Pancreas (tissue), 10 donors: ENCODE measurements around the gene CTSF. TPM values are rescaled to one million over a fixed set of nuclear protein-coding genes. Genes with fewer than 3 reads are reported as not detected.
"Not testable (repeated sequence)": the region's sequence is repeated elsewhere in the genome, so short reads cannot be mapped to it uniquely, and the experiment has no call there.

Experiments used
- ATAC-seq, 4 donors: fragments of 200-7000 bp; cut with Tn5 transposase; one replicate each; pipeline versions ENCODE4 v1.8.0 to v1.9.1; 2020; ENCODE audit warnings: mild to moderate bottlenecking in 4 of 4, moderate library complexity in 4 of 4
- DNase-seq, 6 donors: peaks; one replicate each; pipeline ENCODE4 v3.0.0-alpha.2; 2020
- FAIRE-seq: peaks from 2 replicates; lab custom pipeline; 2012; peaks lifted over from hg19 to GRCh38; lab: Jason Lieb, UNC
- H3K27ac ChIP-seq, 4 donors: fragments of 200-600 bp; sonication (generic); 1 replicate in 3 of 4; 2 replicates in 1 of 4; pipeline versions ENCODE4 v1.5.0 to v1.8.0; 2020
- H3K27me3 ChIP-seq, 4 donors: fragments of 200-600 bp; one replicate each; pipeline ENCODE4 v1.8.0; 2021
- H3K36me3 ChIP-seq, 3 donors: fragments of 200-600 bp; sonication (generic) in 1 of 3; one replicate each; pipeline versions ENCODE4 v1.5.0 to v1.8.0; 2020 to 2021
- H3K4me1 ChIP-seq, 3 donors: fragments of 200-600 bp; one replicate each; pipeline ENCODE4 v1.8.0; 2021
- H3K4me3 ChIP-seq, 4 donors: fragments of 200-600 bp; sonication (generic) in 2 of 4; one replicate each; pipeline versions ENCODE4 v1.5.0 to v1.8.0; 2020 to 2021
- H3K9me3 ChIP-seq, 4 donors: fragments of 200-600 bp; one replicate each; pipeline ENCODE4 v1.8.0; 2021
- CTCF ChIP-seq, 4 donors: fragments of 200-600 bp; sonication (generic) in 3 of 4; IDR thresholded peaks; one replicate each; pipeline versions ENCODE4 v1.5.0 to v1.8.0; 2021; ENCODE audit warnings: antibody characterized with exemption in 4 of 4
- WGBS, 2 donors: extraction: QIAGEN DNeasy Blood & Tissue Kit; methylation state at CpG; one replicate each; pipeline ENCODE4 v1.1.7; 2013; 5-methylcytosine and 5-hydroxymethylcytosine counted together
- intact Hi-C, 3 donors: fragments of 100-400 bp; cut with DNase I; formaldehyde crosslinking; loops; one replicate each; pipeline versions ENCODE4 v1.11.1 to v1.14.2; 2022
- polyA plus RNA-seq, 2 donors: library from polyadenylated mRNA; stranded (reverse); fragments of 200-250 nt; gene quantifications; one replicate each; pipeline ENCODE4 v1.2.3, GENCODE V29; 2013
- total RNA-seq, 6 donors: library from RNA; stranded (reverse); fragmentation: NEBNext Ultra II Directional in 4 of 6; extraction: Animal tissue kit (Norgen Biotek cat#: 25700) in 4 of 6; gene quantifications; one replicate each; pipeline versions ENCODE4 v1.2.1 to v1.2.4, GENCODE V29; 2021 to 2023
- donor health status: healthy with polysubstance abuse.
- donor health status: DM: no; HTN: no; CAD: no; lungs with moderate emphysema.
- donor health status: DM: no; HTN: no; CAD: no.
- donor health status: control.
- donor health status: control.
- donor health status: Bipolar disorder and iron deficiency.
- donor health status: DM: yes; HTN: yes; CAD: no.
- donor health status: DM: no; HTN: no; CAD: no.
- donor health status: DM: no; HTN: no; CAD: no.
- donor health status: DM: yes; HTN: yes; CAD: no.

CTSF gene
- total and polyA plus RNA-seq, 8 donors = 10.6 to 43.2 (median 19.9) TPM

DNA sequence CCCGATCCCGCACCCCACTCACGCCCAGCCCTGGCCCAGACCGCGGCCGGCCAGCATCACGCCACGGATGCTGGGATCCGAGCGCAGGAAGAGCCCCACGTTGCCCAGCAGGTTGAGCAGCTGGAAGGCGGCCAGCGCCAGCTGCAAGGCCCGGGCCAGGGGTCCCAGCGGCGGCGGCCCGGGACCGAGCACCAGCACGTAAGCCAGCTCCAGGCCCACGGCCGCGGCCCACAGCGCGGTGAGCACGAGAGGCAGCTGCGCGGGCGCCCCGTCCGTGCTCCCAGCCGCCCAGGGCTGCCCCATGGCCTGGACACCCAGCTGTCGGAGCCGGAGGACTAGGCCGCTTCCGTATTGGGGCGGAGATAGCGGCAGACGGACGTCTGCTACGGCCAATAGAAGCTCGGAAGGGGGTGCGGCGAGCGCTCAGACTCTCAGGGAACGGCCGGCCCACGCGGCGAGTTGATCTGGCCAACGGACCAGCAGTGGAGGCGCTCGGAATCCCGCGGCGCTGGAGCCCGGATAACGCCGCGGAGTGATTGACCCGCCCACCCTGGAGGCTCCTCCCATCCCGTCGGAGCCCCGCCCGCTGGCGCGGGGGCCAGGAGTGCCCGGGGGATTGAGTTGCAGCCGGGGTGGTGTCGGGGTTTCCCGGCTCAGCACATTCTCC, 22.6 kb downstream of the CTSF start, which contains the start of gene ZDHHC24:
Gene ZDHHC24, minus strand, starts transcription at position 348 of the 667 bp plus-strand sequence. Its CDS starts 45 bp downstream, at position 303.
- 0% methylated on average over 54 to 71 of the region's 71 CpGs for WGBS, 2 donors
- Histone ChIP-seq H3K9me3 (no peaks in the 10 kb centered on the region), H3K27me3 (no peaks in the 10 kb centered on the region), H3K4me3 (peak within 1 kb of the TSS; percentile 82 to 94 (median 90)), H3K36me3 (no peaks in the 10 kb centered on the region), H3K27ac (peak within 1 kb of the TSS; percentile 33 to 83 (median 54)), H3K4me1 (peaks cover 0 to 15% (median 0%) of the 10 kb centered on the region in 3 donors)
- intact Hi-C loops = no loop called here
- peak; percentile 67 for FAIRE-seq
- no peak for TF ChIP-seq CTCF (IDR thresholded peaks at IDR 0.05)
- peak; percentile 97 to 98 (median 98) for ATAC-seq
- peak; percentile 96 to 99 (median 97) for DNase-seq

DNA sequence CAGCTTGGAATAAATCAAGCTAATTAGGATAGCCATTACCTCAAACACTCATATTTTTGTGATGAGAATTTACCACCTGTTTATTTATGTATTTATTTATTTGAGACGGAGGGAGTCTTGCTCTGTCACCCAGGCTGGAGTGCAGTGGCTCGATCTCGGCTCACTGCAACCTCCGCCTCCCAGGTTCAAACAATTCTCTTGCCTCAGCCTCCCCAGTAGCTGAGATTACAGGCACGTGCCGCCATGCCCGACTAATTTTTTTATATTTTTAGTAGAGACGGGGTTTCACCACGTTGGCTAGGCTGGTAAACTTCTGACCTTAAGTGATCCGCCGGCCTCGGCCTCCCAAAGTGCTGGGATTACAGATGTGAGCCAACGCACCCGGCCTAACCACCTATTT, 23.5 kb downstream of the CTSF start:
- FAIRE-seq, H3K27ac ChIP-seq, H3K9me3 ChIP-seq, ATAC-seq, intact Hi-C loops, H3K36me3 ChIP-seq, H3K27me3 ChIP-seq: not testable (repeated sequence)
- peaks cover 0 to 15% (median 0%) of the 10 kb centered on the region in 3 donors for H3K4me1 ChIP-seq
- DNase-seq = peak in 1 of 6 donors; percentile 13
- peak overlapping the region in 3 of 4 donors; percentile 88 to 94 (median 91) for H3K4me3 ChIP-seq
- WGBS, 2 donors = 43 to 50% methylated on average over 14 of the region's 14 CpGs

DNA sequence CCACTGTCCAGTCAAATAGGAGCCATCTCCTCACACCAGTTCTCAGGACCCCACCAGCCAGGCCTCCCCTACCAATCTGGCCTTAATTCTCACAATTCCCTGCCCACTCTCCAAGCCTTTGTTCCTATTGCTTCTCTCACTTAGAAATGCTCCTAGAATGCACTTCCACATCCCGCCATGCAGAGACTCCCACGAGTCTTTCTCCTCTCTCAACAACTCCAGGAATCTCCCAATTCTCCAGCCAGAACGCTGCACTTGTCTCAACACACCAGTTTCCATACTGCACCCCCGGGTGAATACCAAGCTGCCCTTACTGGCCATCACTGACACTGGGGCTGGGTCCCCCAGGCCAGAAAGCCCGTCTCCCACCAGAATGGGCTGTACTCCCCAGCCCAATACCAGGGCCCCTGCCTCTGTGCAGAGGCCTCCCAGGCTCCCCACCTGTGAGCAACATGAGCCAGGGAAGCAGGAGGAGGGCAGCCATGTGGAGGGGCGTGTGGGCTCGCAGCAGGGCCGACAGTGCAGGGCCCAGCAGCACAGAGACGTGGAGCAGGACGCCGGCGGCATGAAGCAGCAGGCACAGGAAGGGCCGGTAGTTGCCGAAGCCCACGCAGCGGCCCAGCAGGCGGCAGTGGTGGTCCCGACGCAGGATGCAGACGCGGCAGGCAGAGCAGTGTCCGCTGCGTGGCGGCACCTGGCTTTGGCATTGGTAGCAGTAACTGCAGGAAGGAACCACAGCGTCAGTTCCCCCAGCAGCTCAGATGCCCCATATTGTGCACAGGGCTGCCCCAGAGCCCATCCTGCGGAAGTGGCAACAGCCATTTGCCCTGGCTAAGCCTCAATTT, 24.9 kb downstream of the CTSF start:
- Histone ChIP-seq H3K36me3 (peaks cover 0 to 5% (median 0%) of the 10 kb centered on the region in 3 donors), H3K27ac (no peak overlapping the region), H3K4me1 (peaks cover 0 to 15% (median 0%) of the 10 kb centered on the region in 3 donors), H3K4me3 (no peak overlapping the region), H3K27me3 (no peaks in the 10 kb centered on the region), H3K9me3 (no peaks in the 10 kb centered on the region)
- intact Hi-C loops = no loop called here
- ATAC-seq (no peak), DNase-seq (peak in 1 of 6 donors; percentile 74), FAIRE-seq (no peak)
- WGBS, 2 donors = 76 to 79% methylated on average over 26 of the region's 26 CpGs
- no peak for TF ChIP-seq CTCF (IDR thresholded peaks at IDR 0.05)

- Histone ChIP-seq H3K27me3 (no peaks in the 10 kb centered on the region), H3K9me3 (no peaks in the 10 kb centered on the region), H3K27ac (no peak overlapping the region), H3K4me1 (peaks cover 0 to 15% (median 0%) of the 10 kb centered on the region in 3 donors), H3K4me3 (no peak overlapping the region), H3K36me3 (peaks cover 0 to 5% (median 0%) of the 10 kb centered on the region in 3 donors)
- ATAC-seq (no peak), DNase-seq (peak in 1 of 6 donors; percentile 28), FAIRE-seq (no peak)
- 86 to 90% methylated on average over 10 of the region's 10 CpGs for WGBS, 2 donors
- intact Hi-C loops = no loop called here
- no peak for TF ChIP-seq CTCF (IDR thresholded peaks at IDR 0.05)
Measured at GRCh38 chr11:66542362-66542761, 26.0 kb downstream of the CTSF start.

- WGBS, 2 donors = 82 to 83% methylated on average over 4 of the region's 4 CpGs
- Histone ChIP-seq H3K4me3 (no peak overlapping the region), H3K36me3 (peaks cover 0 to 5% (median 0%) of the 10 kb centered on the region in 3 donors), H3K9me3 (no peaks in the 10 kb centered on the region), H3K4me1 (peaks cover 0 to 15% (median 0%) of the 10 kb centered on the region in 3 donors), H3K27me3 (no peaks in the 10 kb centered on the region), H3K27ac (no peak overlapping the region)
- intact Hi-C loops = no loop called here
- ATAC-seq (no peak), DNase-seq (peak in 1 of 6 donors; percentile 30), FAIRE-seq (no peak)
- TF ChIP-seq CTCF (IDR thresholded peaks at IDR 0.05) = no peak
Measured at GRCh38 chr11:66541892-66542291, 26.5 kb downstream of the CTSF start.

- intact Hi-C loops, FAIRE-seq, H3K4me3 ChIP-seq, ATAC-seq, H3K27ac ChIP-seq, H3K27me3 ChIP-seq, H3K36me3 ChIP-seq, H3K9me3 ChIP-seq: not testable (repeated sequence)
- peaks cover 0 to 15% (median 0%) of the 10 kb centered on the region in 3 donors for H3K4me1 ChIP-seq
- WGBS, 2 donors = 82 to 90% methylated on average over 6 to 8 of the region's 8 CpGs
- DNase-seq = peak in 1 of 6 donors; percentile 4
Measured at GRCh38 chr11:66540598-66540997, 27.8 kb downstream of the CTSF start.
